RWPE1 (cell line): ENCODE data around the gene RHBDL3.
"Not testable (repeated sequence)": the region's sequence is repeated elsewhere in the genome, so short reads cannot be mapped to it uniquely, and the experiment has no call there.

Source experiments
- CTCF ChIA-PET: fragments of 350-600 bp; sonication (Branson Sonifier 250); formaldehyde crosslinking; extraction: SDS; loops from one replicate; lab custom pipeline; 2021; lab: Yijun Ruan, JAX
- POLR2A ChIA-PET: fragments of 400-600 bp; formaldehyde crosslinking; extraction: SDS; loops from one replicate; lab custom pipeline; 2020; ENCODE audit warnings: antibody characterized with exemption; ENCODE audit not compliant: low non-redundant PET; lab: Yijun Ruan, JAX
- DNase-seq: peaks from one replicate; pipeline ENCODE4 v3.0.0; 2012; ENCODE audit warnings: low spot score
- H3K27ac ChIP-seq: fragments of 450-650 bp; 2 replicates; pipeline ENCODE4 v1.5.1; 2017
- CTCF ChIP-seq: fragments of 450-650 bp; conservative IDR thresholded peaks from 2 replicates; pipeline ENCODE4 v1.5.1; 2017; ENCODE audit warnings: low read depth, mild to moderate bottlenecking

Gene RHBDL3

GRCh38 chr17:32317353-32317752, 51.7 kb downstream of the RHBDL3 start:
- ChIA-PET POLR2A (no interaction called here), CTCF (no interaction called here)
- no peak for TF ChIP-seq CTCF
- DNase-seq, result no peak
- no peak overlapping the region for H3K27ac ChIP-seq

- POLR2A ChIA-PET, result no interaction called here
- TF ChIP-seq CTCF, result no peak
- H3K27ac ChIP-seq, result no peak overlapping the region
- CTCF ChIA-PET, result interaction anchor here (0.6 to 1.2 kb wide), 4 partner anchors 13 to 311 kb away, joined by 3 to 9 read pairs (median 6); partner anchors contain the start of gene LRRC37B
- DNase-seq, result no peak
Measured at GRCh38 chr17:32318071-32318470, 52.4 kb downstream of the RHBDL3 start.

- CTCF ChIA-PET, result interaction anchor here (0.6 to 0.9 kb wide), 4 partner anchors 32 to 74 kb away, joined by 4 to 6 read pairs (median 6); no protein-coding TSS in a partner anchor
- peak; percentile 76 for DNase-seq
- POLR2A ChIA-PET, result no interaction called here
- peak; percentile 91 for TF ChIP-seq CTCF
- no peak overlapping the region for H3K27ac ChIP-seq
Measured at GRCh38 chr17:32319548-32319905, 53.9 kb downstream of the RHBDL3 start.

- POLR2A ChIA-PET, H3K27ac ChIP-seq, DNase-seq: not testable (repeated sequence)
- CTCF ChIA-PET, result interaction anchor here (0.6 to 0.9 kb wide), 5 partner anchors 9 to 74 kb away, joined by 3 to 6 read pairs (median 5); no protein-coding TSS in a partner anchor
Measured at GRCh38 chr17:32320080-32320479, 54.4 kb downstream of the RHBDL3 start.

- CTCF ChIA-PET, result interaction anchor here (0.6 to 0.7 kb wide), 2 partner anchors 10 to 14 kb away, joined by 3 to 6 read pairs; no protein-coding TSS in a partner anchor
- no peak for DNase-seq
- H3K27ac ChIP-seq, result no peak overlapping the region
- no peak for TF ChIP-seq CTCF
- POLR2A ChIA-PET, result no interaction called here
Measured at GRCh38 chr17:32320847-32321246, 55.2 kb downstream of the RHBDL3 start.

- no peak for DNase-seq
- no peak overlapping the region for H3K27ac ChIP-seq
- POLR2A ChIA-PET, result no interaction called here
- CTCF ChIA-PET, result interaction anchor here (1.5 kb wide), 1 partner anchor 10 kb away, joined by 4 read pairs; no protein-coding TSS in a partner anchor
- TF ChIP-seq CTCF, result no peak
Measured at GRCh38 chr17:32323046-32323445, 57.4 kb downstream of the RHBDL3 start.

GRCh38 chr17:32323811-32324491, 58.3 kb downstream of the RHBDL3 start:
- CTCF ChIA-PET, result interaction anchor here (1.5 kb wide), 1 partner anchor 9 kb away, joined by 4 read pairs; no protein-coding TSS in a partner anchor
- peak; percentile 26 for DNase-seq
- POLR2A ChIA-PET, result no interaction called here
- TF ChIP-seq CTCF, result no peak
- no peak overlapping the region for H3K27ac ChIP-seq
